Activated CD8-positive, alpha-beta memory T cell treated with anti-CD3 and anti-CD28 coated beads, Interleukin-2, amount 50 U/mL, for 24 hours (primary cell): ENCODE data around the gene FJX1.

Experiments used
- DNase-seq: peaks from one replicate; pipeline ENCODE4 v3.0.0-alpha.2; 2020; ENCODE audit errors: extremely low read depth

The FJX1 gene

DNA sequence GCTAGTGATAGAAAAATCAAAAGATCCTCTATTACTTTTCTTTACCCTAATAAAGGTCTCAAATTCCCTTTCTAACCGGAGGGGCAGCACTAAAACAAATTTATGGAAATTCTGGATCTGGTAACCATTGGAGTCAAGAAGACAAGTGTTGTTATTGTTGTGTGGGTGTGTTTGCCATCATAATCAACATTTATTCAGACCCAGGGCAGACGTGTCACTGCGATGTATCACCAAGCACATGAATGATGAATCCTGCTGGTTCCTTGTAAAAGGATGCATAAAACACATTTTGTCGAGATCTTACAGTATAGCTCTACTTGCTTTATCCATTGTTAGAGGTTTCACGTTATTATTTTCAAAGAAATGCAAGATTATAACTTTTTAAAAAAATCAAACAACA, 12.1 kb upstream of the FJX1 start:
- DNase-seq, result no peak

- DNase-seq, result no peak
Measured at GRCh38 chr11:35608502-35608901, 9.8 kb upstream of the FJX1 start.

DNA sequence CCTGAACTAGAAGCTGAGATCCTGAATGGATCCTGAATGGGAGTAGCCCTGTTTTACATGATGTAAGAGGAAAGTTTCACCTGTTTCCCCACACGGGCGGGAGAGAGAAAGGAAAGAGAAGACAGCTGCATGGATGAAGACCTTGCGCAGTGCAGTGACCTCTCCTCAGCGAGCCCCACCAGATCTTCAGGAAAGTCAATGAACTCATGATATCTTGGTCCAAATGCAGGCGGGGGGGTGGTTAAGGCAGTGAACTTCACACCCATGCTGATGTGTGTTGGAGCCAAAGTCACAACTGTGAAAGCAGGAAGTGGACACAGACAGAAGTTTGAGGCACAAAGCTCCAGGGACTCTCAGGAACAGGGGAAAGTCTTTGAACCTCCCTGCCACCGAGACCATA, 8.6 kb upstream of the FJX1 start:
- no peak for DNase-seq

DNA sequence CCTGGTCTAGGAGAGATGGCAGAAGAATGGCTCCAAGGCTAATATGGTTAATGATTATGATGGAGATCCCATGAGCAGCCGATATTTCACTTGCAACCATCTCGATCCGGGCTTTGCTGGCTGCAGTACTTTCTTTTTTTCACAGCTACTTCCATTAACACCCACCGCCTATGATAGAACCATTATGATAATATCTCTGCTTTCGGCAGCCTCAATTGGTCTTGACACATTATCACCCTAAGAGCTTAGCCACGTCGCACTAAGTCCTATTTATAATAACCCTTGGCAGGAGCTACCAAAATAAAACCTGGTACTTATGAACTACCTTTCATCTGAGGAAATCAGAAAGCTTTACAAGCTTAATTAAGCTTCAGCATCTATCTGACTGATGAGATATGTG, 7.6 kb upstream of the FJX1 start:
- DNase-seq, result no peak

DNA sequence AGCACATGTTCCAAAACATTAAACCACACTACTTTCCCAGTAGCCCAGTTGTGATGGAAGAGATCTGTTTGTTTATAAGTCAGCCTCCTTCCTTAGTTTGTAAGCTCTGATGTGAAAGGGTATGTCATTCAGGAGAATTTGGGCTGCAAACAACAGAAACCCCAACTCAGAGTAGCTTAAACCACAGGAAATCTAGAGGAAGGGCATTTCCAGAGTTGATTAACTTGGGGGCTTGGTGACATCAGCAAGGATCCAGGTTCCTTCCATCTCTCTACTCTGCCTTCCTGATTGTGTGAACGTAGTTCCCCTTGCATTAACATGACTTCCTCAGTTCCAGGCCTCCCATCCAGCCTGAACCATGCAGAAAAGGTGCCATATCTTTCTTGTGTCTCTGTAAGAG, 6.5 kb upstream of the FJX1 start:
- DNase-seq, result no peak

GRCh38 chr11:35614939-35615569, 3.2 kb upstream of the FJX1 start:
- no peak for DNase-seq

GRCh38 chr11:35615921-35616900, 2.0 kb upstream of the FJX1 start:
- no peak for DNase-seq

- DNase-seq, result no peak
Measured at GRCh38 chr11:35617316-35617686, 959 bp upstream of the FJX1 start.

- DNase-seq, result no peak
Measured at GRCh38 chr11:35618497-35619115, 346 bp downstream of the FJX1 start.

DNA sequence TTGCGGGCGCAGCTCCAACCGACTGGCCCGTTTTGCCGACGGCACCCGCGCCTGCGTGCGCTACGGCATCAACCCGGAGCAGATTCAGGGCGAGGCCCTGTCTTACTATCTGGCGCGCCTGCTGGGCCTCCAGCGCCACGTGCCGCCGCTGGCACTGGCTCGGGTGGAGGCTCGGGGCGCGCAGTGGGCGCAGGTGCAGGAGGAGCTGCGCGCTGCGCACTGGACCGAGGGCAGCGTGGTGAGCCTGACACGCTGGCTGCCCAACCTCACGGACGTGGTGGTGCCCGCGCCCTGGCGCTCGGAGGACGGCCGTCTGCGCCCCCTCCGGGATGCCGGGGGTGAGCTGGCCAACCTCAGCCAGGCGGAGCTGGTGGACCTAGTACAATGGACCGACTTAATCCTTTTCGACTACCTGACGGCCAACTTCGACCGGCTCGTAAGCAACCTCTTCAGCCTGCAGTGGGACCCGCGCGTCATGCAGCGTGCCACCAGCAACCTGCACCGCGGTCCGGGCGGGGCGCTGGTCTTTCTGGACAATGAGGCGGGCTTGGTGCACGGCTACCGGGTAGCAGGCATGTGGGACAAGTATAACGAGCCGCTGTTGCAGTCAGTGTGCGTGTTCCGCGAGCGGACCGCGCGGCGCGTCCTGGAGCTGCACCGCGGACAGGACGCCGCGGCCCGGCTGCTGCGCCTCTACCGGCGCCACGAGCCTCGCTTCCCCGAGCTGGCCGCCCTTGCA, 1.0 kb downstream of the FJX1 start:
- no peak for DNase-seq

DNA sequence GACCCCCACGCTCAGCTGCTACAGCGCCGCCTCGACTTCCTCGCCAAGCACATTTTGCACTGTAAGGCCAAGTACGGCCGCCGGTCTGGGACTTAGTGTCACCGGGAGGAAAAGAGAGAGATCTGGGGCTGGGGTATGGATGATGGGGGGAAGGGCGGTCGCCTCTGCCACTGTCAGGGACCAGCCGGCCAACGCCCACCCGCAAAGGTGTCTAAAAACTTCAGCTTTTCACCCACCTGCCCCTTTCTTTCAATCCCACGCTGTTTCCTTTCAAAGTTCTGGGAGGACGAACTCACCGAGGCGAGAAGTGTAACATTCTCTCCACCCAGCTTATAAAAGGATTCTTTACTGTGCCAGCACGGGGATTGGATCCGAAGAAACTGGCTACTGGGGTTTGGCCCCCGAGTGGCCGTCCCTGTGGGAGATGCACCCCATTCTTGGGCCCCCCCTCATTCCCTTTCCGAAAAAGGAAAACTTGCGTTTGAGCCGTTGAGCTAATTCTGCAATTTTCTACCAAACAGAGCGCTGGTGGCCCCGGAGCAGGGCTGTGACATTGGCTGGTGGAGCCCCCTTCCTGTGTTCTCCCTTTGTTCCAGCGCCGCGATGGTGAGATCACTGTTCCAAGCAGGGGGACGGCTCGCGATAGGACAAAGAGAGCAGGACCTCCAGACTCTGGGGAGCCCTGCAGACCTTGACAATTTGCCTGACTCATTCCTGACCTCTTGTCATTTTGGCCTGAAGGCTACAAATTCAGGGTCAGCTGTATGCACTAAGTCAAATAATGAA, 1.8 kb downstream of the FJX1 start:
- no peak for DNase-seq

DNA sequence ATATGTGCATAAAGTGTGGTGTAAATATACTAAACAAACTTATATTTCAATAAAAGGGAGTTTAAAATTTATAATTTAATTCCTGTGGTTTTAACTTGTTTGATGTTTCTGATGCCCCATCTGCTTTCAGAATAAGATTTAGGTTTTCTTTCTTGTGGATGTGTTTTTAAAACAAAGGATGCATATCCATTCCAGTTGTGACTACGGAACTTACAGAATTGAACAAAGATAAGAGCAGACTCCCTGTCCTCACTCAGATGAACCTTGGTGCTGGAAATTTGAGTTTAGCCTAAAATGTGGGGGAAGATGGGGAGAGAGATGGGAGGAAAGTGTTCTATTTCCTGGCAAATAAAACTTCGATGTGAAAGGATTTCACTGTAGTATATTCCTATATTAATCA, 2.5 kb downstream of the FJX1 start:
- DNase-seq, result no peak

DNA sequence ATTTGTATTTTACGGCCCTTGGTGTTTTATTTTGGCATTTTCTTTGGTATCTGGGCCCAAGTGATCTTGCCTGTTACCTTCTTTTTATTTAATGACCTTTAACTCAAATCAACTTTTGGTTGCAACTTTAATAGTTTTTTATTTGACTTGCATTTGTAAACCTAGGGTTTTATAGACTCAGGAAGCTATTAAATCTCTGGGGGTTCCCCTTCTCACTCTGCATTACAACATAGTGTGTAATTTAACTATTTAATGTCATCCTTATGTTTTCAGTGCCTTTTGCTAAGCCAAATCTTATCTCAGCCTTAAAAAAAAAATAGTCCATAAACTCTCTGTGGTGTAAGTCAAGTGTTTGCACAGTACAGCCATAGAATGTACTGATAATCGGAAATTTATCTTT, 3.4 kb downstream of the FJX1 start:
- no peak for DNase-seq

GRCh38 chr11:35622070-35622469, 3.8 kb downstream of the FJX1 start:
- DNase-seq, result no peak

- no peak for DNase-seq
Measured at GRCh38 chr11:35623621-35624168, 5.4 kb downstream of the FJX1 start.

GRCh38 chr11:35624316-35624715, 6.1 kb downstream of the FJX1 start:
- DNase-seq, result no peak

GRCh38 chr11:35624781-35625180, 6.5 kb downstream of the FJX1 start:
- DNase-seq, result no peak

DNA sequence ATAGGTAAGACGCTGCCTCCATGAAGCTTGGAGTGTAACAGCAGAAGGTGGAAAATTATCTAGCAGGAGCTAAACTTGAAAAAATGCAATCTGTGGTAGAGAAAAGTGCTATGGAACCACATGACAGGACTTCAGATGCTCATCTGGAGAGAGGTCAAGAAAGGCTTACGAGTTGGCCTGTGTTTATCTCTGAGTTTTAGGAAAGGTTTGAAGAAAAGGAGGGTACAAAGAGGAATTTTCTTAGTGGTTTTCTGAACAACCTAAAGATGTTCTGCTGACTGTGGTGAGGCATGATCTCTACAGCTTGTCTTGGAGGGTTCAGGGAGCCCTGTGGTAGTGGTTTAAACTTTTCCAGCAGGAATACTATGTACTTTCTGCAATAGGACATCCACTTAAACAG, 8.2 kb downstream of the FJX1 start:
- no peak for DNase-seq

DNA sequence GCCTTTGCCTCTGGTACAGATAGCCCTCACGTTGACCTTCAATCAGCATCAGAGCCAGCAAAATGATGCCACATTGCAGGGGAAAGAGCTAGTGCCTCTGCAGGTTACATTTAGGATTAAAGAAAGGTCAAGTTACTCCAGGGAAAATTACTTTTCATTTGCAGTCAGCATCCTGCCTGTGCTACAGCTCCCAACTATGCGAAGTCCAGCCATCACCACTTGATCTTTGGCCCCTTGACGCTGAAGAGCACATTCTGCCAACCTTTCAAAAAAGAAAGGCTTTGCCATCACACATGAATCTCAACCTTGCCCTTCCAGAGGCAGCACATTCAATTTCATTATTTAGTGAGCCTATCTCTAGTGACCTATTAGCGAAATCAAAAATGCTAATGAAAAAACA, 11.3 kb downstream of the FJX1 start:
- no peak for DNase-seq

- DNase-seq, result no peak
Measured at GRCh38 chr11:35629914-35630313, 11.7 kb downstream of the FJX1 start.

DNA sequence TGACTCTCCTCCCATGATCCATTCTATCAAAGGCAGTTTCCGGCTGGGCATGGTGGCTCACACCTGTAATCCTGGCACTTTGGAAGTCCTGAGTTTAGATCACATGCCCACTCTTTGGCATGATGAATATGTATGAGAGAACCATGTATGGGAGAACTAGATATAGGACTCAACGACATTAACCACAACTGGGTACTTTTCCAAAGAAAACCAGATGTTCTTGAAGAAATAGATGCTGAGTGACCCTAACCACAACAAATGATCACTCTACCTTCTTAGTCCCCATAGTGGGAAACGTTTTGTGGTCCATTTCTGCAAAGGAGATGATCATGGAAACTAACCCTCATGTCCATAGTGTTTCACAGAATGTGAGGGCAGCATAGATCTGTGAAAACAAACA, 13.6 kb downstream of the FJX1 start:
- no peak for DNase-seq
